ENCODE data around the gene NCOA4.
"Not testable (repeated sequence)": the region's sequence is repeated elsewhere in the genome, so short reads cannot be mapped to it uniquely, and the experiment has no call there.

The NCOA4 gene

DNA sequence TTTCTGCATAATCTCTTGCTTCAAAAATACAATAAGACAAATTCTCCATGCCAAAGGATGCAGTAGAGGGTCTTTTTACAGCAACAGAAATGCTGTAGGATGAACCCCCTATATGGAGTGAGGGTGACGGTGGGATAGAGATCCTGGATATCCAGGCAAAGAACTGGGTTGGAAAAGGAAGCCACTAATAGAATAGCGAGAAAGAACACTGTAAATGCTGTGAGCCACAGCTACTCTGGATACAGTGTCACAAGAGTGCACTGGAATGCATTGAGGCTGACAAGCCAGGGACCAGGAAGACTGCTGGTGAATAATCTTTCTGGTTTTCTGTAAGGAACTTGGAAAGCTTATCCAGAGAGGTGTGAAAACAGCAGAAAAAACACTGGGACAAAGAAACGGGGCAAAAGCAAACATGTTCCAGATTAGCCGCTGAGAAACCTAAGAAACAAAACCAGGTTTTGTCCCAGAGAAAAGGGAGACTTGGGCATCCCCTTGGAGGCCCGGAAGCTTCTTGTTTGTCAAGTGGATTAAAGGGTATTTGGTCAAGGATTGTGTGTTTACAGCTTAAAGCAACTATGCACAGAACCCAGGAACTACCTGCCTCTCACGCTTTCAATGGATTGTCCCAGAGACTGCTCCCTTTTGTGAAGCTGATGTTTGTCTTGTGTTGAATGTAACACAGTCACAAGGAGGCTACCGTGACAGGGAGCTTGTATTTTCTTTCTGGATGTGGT, 21.8 kb upstream of the NCOA4 start:
- DNase-seq = no peak

GRCh38 chr10:46050941-46051623, 20.7 kb upstream of the NCOA4 start:
- no peak for DNase-seq

DNA sequence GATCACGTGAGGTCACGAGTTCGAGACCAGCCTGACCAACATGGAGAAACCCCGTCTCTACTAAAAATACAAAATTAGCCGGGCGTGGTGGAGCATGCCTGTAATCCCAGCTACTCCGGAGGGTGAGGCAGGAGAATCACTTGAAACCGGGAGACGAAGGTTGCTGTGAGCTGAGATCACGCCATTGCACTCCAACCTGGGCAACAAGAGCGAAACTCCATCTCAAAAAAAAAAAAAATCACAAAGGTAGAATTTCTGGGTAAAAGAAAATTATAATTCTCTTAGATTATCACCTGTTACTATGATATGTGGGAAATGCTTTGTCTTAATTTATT, 19.0 kb upstream of the NCOA4 start:
- DNase-seq = not testable (repeated sequence)

DNA sequence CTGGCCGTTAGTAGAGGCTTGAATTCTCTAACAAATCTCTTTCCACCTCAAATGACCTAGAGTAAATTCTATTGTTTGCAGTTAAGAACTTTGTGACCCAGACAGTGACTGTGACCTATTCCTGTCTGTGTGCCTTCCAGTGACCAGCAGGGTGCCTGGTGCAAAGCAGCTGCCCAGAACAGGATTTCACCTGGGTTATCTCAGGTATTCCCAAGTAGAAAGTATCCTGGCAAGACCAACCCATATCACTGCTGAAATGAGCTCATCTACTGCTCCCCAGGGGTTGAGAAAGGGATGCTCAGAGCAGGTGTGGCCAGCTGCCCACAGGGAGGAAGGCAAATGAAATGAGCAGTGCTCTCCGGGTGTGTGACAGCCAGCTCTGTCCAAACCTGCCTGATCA, 17.7 kb upstream of the NCOA4 start:
- no peak for DNase-seq

- DNase-seq = no peak
These were observed 15.8 kb upstream of the NCOA4 start, which contains the start of gene MSMB for GRCh38 chr10:46046261-46046660. Gene MSMB, minus strand, starts transcription at chr10:46046269. Its CDS starts 32 bp downstream, at chr10:46046237.

DNA sequence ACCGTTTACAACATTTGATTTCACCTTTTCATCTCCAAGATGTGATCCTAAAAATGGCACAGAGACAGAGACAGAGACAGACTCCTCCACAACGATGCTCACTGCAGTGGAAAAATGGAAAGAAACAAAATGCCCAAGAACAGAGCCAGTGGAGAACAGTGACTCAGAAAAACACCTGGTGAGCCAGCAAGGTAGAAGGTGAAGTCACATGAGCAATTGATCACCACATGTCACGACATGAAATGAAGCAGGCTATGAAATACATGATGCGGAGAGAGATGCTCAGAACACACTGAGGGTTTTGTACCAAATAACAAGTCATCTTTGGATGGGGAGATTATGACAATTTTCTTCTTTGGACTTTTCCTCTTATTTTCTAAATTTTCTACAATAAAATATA, 12.1 kb upstream of the NCOA4 start:
- no peak for DNase-seq

GRCh38 chr10:46040004-46040403, 9.6 kb upstream of the NCOA4 start:
- DNase-seq = no peak

DNA sequence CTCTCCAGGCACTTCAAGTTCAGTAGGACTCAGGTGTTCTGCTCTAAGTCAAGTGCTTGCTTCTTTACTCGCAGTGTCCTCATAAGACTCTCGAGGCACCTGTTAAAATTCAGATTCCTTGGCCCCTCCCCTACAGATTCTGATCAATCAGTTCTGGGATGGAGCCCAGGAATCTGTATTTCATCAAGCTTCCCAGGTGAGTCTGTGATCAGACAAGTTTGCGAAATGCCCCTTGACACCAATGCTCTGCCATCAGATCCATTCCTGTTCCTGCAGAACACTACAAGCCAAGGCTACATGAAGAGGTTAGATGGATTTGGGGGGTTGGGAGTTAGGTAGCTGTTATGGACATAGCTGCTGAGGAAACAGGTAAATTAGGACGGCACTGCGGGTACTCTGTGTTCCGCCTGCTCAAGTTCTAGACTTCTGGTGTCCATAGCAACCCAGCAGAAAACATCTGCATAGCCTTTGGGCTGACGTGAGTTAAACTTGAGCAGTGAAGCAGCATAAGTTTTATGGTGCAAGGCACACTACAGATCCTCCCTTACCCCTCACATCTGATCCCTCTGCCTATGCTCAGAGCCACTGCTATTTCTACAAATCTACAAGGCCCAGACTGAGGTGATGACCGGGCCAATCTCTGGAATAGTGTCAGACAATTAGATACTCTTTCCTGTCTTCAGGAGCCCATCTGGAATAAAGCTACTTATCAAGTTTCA, 6.8 kb upstream of the NCOA4 start:
- DNase-seq = no peak

DNA sequence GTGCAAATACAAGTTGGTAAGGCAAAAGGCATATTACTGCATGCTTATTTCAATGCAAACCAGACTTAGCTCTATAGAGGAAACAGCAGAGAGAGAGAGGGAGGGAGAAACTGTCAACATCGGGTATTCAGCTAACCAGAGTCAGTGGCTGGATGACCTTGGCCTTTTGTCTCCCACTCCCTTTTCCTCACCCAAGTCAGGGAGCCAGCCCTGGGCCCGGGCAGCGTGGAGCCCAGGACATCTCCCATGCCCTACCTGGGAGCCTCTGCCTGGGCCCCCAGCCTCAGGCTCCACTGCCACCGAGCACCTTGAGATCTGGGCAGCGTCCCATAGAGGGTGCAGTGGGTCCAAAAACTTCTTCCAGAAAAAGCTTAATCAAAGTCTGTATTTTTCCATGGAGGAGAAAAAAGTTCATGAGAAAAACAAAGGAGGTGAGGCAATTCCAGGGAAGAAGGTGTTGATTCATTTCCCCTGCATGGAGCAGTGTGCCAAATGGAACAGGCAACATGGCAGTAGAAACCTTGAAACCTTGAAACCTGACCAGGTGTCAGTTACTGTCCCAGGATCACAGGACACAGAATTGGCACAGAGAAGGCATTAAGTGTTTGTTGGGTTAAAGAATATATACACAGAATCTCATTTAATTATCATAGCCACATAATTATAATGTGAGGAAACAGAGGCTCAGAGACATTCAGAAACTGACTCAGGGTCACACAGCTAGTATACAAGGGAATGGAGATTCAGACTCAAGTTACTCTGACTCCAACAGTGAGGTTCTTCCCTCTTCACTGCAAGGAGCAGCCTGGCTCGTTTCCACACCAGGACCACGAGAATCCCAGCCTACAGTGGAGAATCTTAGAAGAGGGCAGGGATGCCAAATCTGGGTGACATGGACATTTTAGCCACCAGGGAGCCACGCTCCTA, 5.8 kb upstream of the NCOA4 start:
- DNase-seq = no peak

DNA sequence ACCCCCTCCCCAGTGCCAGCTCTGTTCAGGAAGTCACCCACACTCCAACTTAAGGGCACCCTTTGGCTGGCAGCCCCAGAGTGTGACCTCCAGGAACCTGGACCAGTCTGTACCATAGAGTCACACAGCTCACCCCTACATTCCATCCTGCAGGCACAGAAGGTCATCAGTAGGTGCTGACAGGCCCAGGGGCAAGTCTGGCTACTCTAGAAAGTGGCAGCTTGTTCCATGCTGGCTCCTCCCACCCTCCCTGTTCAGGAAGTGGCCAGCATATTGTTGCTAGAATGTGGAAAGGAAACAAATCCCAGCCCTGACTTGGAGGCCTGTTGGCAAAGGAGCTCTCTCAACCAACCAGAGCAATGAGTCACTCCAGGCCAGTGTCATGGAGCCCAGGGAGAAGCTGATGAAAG, 3.2 kb upstream of the NCOA4 start:
- DNase-seq = no peak

GRCh38 chr10:46031648-46032532, 1.5 kb upstream of the NCOA4 start:
- DNase-seq = no peak

- no peak for DNase-seq
These were observed 877 bp downstream of the NCOA4 start for GRCh38 chr10:46029461-46030030.

DNA sequence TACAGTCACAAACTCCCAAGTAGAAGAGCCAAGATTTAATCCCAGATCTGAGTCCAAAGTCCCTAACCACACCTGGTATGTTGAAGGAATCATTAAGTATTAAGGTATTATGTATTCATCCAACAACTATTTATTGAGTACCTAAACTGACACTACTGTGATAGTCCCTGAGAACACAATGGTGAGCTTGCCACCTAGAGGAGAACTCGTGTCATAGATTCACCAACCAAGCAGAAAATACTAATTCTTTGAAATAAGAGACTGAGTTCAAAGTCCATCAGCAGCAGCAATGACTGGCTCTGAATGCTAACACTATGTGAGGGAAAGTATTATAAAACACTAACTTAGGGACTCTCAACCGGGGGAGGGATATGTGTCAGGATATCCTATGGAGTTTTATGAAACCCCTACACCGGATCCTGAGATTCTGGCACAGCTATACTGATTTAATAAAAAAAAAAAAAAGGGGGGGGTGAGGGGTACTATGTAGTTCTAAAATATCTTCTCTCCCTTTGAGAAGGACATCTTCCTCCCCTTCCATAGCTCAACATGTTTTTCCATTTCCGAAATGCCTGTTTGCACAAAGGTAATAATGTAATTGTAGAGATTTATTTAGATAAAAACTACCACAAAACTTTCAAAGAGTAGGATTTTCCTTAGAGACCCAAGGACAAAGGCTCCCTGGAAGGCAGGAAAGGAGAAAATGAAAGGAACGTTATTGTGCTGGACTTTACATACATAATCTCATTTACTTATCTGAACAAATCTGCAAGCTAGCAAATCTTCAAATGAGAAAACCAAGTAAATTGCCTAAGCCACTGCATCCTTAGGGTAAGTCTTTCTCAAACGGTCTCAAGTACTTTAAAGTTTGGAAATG, 1.6 kb downstream of the NCOA4 start:
- peak; percentile 65 for DNase-seq

- no peak for DNase-seq
These were observed 4.3 kb downstream of the NCOA4 start for GRCh38 chr10:46026106-46026505.

DNA sequence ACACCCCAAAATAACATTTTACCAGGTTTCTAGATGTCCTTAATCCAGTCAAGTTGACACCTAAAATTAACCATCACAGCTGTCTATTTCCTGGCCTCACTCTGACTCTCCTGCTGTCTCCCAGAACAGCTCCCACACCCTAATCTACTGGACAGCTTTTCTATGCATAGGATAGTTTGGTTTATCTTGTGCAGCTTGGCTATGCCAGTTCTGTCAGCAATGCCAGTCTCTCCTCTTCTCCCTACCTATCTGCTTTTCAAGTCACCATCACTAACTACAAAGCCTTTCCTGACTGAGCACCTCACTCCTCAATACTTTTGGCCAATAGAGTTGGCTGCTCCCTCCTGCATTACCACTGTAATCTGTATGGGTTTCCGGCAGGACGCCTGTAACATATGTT, 5.0 kb downstream of the NCOA4 start:
- no peak for DNase-seq

GRCh38 chr10:46024948-46025347, 5.5 kb downstream of the NCOA4 start:
- DNase-seq = no peak

DNA sequence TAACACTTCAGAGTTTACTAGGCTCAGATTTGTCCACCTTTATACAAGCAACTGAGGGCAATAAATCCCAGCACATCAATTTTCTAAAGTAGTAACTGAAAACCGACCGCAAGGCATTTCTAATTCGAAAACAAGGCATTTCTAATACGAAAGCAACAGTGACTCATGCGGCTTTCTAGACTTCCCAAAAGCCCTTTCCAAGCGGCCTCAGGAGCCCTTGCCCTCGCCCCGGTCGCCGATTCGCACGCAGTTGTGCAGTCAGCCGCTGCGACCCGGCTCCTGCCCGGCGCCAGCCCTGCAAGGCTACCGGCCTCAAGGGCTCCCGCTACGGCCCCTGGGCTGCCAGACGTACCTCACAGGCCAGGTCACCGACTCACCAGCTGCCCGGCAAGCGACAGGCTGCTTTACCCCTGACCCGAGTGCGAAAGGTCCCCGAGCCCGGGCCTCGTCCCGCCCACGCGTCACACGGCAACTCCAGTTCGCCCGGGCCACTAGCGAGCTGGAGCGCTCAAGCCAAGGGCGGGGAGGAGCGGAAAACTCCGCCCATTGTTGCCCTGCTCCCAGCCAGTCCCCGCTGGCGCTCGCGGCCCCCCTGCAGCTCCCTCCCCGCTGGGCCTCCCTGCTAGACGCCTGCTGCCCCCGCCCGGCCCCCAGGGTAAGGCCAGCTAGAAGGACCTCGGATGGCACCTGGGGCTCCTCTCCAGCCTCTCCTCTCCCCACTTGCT, 7.3 kb downstream of the NCOA4 start:
- peak; percentile 18 for DNase-seq

DNA sequence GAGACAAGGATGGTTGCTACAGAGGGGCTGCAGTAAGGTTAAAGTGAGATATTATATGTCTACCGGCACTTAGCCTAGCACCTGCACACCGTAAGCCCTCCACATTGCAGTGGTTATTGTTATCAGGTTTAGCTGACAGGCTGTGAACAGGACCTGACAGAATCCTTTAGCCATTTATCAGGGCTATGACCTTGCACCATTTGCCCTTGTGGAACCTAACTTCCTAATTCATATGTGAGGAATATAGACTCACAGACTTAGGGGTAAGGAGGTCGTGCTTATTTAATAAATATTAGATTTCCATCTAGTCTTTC, 10.1 kb downstream of the NCOA4 start:
- no peak for DNase-seq

- DNase-seq = no peak
These were observed 10.7 kb downstream of the NCOA4 start for GRCh38 chr10:46019569-46020343.
